Astrocyte of the hippocampus (primary cell): Measurements from ENCODE around the gene TBL3.
"Not testable (repeated sequence)": the region's sequence is repeated elsewhere in the genome, so short reads cannot be mapped to it uniquely, and the experiment has no call there.

ENCODE experiments used
- DNase-seq: peaks from one replicate; pipeline ENCODE4 v3.0.0; 2011; ENCODE audit warnings: low read depth, low spot score

Gene TBL3

GRCh38 chr16:1999866-2000514 is 28.1 kb downstream of the TBL3 start:
- DNase-seq = no peak

GRCh38 chr16:2001035-2001434 is 29.2 kb downstream of the TBL3 start:
- no peak for DNase-seq

- DNase-seq = no peak
Observed at GRCh38 chr16:2001456-2002355, 29.9 kb downstream of the TBL3 start.

GRCh38 chr16:2002406-2003230 is 30.8 kb downstream of the TBL3 start:
- no peak for DNase-seq

- no peak for DNase-seq
Observed at GRCh38 chr16:2003231-2003826, 31.5 kb downstream of the TBL3 start.

- DNase-seq = peak; percentile 92
Observed at GRCh38 chr16:2003827-2004641, 32.2 kb downstream of the TBL3 start.

- no peak for DNase-seq
Observed at GRCh38 chr16:2004795-2005517, 33.1 kb downstream of the TBL3 start.

GRCh38 chr16:2005646-2006045 is 33.8 kb downstream of the TBL3 start:
- DNase-seq = no peak

GRCh38 chr16:2006317-2006716 is 34.5 kb downstream of the TBL3 start:
- DNase-seq = no peak

- DNase-seq = no peak
Observed at GRCh38 chr16:2007081-2007836, 35.4 kb downstream of the TBL3 start.

GRCh38 chr16:2008009-2008526 is 36.2 kb downstream of the TBL3 start:
- DNase-seq = no peak

- DNase-seq = no peak
Observed at GRCh38 chr16:2008631-2009163, 36.8 kb downstream of the TBL3 start.

- DNase-seq = no peak
Observed at GRCh38 chr16:2009164-2009711, 37.4 kb downstream of the TBL3 start.

- peak; percentile 96 for DNase-seq
Observed at GRCh38 chr16:2009791-2010510, 38.1 kb downstream of the TBL3 start, which contains the start of gene ZNF598. TSS of gene ZNF598 (minus strand) at chr16:2009821.

GRCh38 chr16:2011726-2012125 is 39.9 kb downstream of the TBL3 start:
- not testable (repeated sequence) for DNase-seq

- no peak for DNase-seq
Observed at GRCh38 chr16:2013527-2013926, 41.7 kb downstream of the TBL3 start.

- DNase-seq = no peak
Observed at GRCh38 chr16:2015117-2015946, 43.5 kb downstream of the TBL3 start.
